Breast epithelium (tissue), 4 donors: ENCODE measurements around the gene F2. TPM values are rescaled to one million over a fixed set of nuclear protein-coding genes. Genes with fewer than 3 reads are reported as not detected.
"Not testable (repeated sequence)": the region's sequence is repeated elsewhere in the genome, so short reads cannot be mapped to it uniquely, and the experiment has no call there.

Experiments
- DNase-seq, 2 donors: peaks; one replicate each; pipeline ENCODE4 v3.0.0-alpha.2; 2019; ENCODE audit warnings: low spot score in 2 of 2
- H3K27ac ChIP-seq, 2 donors: fragments of 200-600 bp; sonication (generic) in 1 of 2; one replicate each; pipeline ENCODE4 v1.5.1; 2016 to 2019; ENCODE audit warnings: mild to moderate bottlenecking in 1 of 2
- H3K27me3 ChIP-seq, 2 donors: fragments of 200-600 bp; sonication (generic) in 1 of 2; one replicate each; pipeline versions ENCODE4 v1.5.1 to v1.6.0; 2017 to 2019; ENCODE audit warnings: control low read depth in 1 of 2, mild to moderate bottlenecking in 1 of 2
- H3K36me3 ChIP-seq: fragments of 200-600 bp; one replicate; pipeline ENCODE4 v1.5.1; 2019
- H3K4me1 ChIP-seq, 2 donors: fragments of 200-600 bp; sonication (generic); one replicate each; pipeline ENCODE4 v1.5.1; 2016 to 2019; ENCODE audit warnings: control low read depth in 1 of 2
- H3K4me3 ChIP-seq, 3 donors: fragments of 200-600 bp; sonication (generic); 1 replicate in 2 of 3; 2 replicates in 1 of 3; pipeline ENCODE4 v1.5.1; 2016 to 2019; ENCODE audit warnings: mild to moderate bottlenecking in 3 of 3, moderate library complexity in 2 of 3
- H3K9me3 ChIP-seq, 2 donors: fragments of 200-600 bp; sonication (generic) in 1 of 2; one replicate each; pipeline ENCODE4 v1.5.1; 2016 to 2019; ENCODE audit warnings: control low read depth in 1 of 2
- CTCF ChIP-seq, 3 donors: fragments of 450-650 bp; IDR thresholded peaks; one replicate each; pipeline ENCODE4 v1.5.1; 2016 to 2017; ENCODE audit warnings: antibody characterized with exemption in 3 of 3, mild to moderate bottlenecking in 3 of 3, moderate library complexity in 3 of 3
- POLR2A ChIP-seq: fragments of 450-650 bp; IDR thresholded peaks from one replicate; pipeline ENCODE4 v1.6.1; 2016; ENCODE audit warnings: antibody characterized with exemption, mild to moderate bottlenecking, moderate library complexity
- POLR2AphosphoS5 ChIP-seq, 3 donors: sonication (generic); formaldehyde crosslinking; IDR thresholded peaks; one replicate each; pipeline ENCODE4 v1.6.1; 2017; ENCODE audit warnings: antibody characterized with exemption in 3 of 3
- intact Hi-C: fragments of 100-400 bp; cut with DNase I; formaldehyde crosslinking; loops from one replicate; pipeline ENCODE4 v1.15.1; 2023; ENCODE audit warnings: low total_unique reads
- total RNA-seq, 3 donors: library from RNA; depleted of rRNA; stranded (reverse); fragments of >200 nt; gene quantifications; one replicate each; pipeline ENCODE4 v1.1.0, GENCODE V29; 2016

Gene F2
- total RNA-seq, 3 donors from 2014 or later, result not detected

GRCh38 chr11:46706886-46707285 lies 12.1 kb upstream of the F2 start:
- intact Hi-C loops, result no loop called here
- Histone ChIP-seq H3K27ac (no peak overlapping the region), H3K4me1 (peaks cover 0 to under 1% of the 10 kb centered on the region in 2 donors), H3K36me3 (peaks cover 20% of the 10 kb centered on the region), H3K27me3 (no peaks in the 10 kb centered on the region), H3K4me3 (no peak overlapping the region), H3K9me3 (no peaks in the 10 kb centered on the region)
- no peak for DNase-seq
- no peak for TF ChIP-seq CTCF (IDR thresholded peaks at IDR 0.05)
- no peak for TF ChIP-seq POLR2AphosphoS5 (IDR thresholded peaks at IDR 0.05)
- no peak for TF ChIP-seq POLR2A

GRCh38 chr11:46709351-46709750 lies 9.7 kb upstream of the F2 start:
- H3K9me3 ChIP-seq, H3K4me3 ChIP-seq, DNase-seq, H3K27ac ChIP-seq, intact Hi-C loops, H3K27me3 ChIP-seq, H3K4me1 ChIP-seq: not testable (repeated sequence)
- H3K36me3 ChIP-seq, result peaks cover 15% of the 10 kb centered on the region

- TF ChIP-seq CTCF (IDR thresholded peaks at IDR 0.05) (no peak), POLR2AphosphoS5 (IDR thresholded peaks at IDR 0.05) (peak in 2 of 3 donors; percentile 9 to 15)
- Histone ChIP-seq H3K4me3 (peak overlapping the region in 1 of 3 donors; percentile 11), H3K27ac (peak overlapping the region; percentile 80 to 93), H3K27me3 (no peaks in the 10 kb centered on the region), H3K4me1 (no peaks in the 10 kb centered on the region), H3K9me3 (no peaks in the 10 kb centered on the region), H3K36me3 (peaks cover under 1% of the 10 kb centered on the region)
- DNase-seq, result no peak
- intact Hi-C loops, result no loop called here
Measured at GRCh38 chr11:46710821-46711269, 8.2 kb upstream of the F2 start.

- TF ChIP-seq CTCF (IDR thresholded peaks at IDR 0.05), result no peak
- TF ChIP-seq POLR2A, result no peak
- TF ChIP-seq POLR2AphosphoS5 (IDR thresholded peaks at IDR 0.05), result no peak
- Histone ChIP-seq H3K4me1 (no peaks in the 10 kb centered on the region), H3K27me3 (no peaks in the 10 kb centered on the region), H3K4me3 (peak overlapping the region in 1 of 3 donors; percentile 11), H3K27ac (peak overlapping the region; percentile 80 to 93), H3K9me3 (no peaks in the 10 kb centered on the region), H3K36me3 (no peaks in the 10 kb centered on the region)
- DNase-seq, result no peak
- intact Hi-C loops, result no loop called here
Measured at GRCh38 chr11:46711303-46711702, 7.7 kb upstream of the F2 start.

- DNase-seq, result no peak
- Histone ChIP-seq H3K36me3 (no peaks in the 10 kb centered on the region), H3K27ac (no peak overlapping the region), H3K9me3 (no peaks in the 10 kb centered on the region), H3K4me3 (no peak overlapping the region), H3K4me1 (no peaks in the 10 kb centered on the region), H3K27me3 (no peaks in the 10 kb centered on the region)
- intact Hi-C loops, result no loop called here
- no peak for TF ChIP-seq POLR2A
- no peak for TF ChIP-seq CTCF (IDR thresholded peaks at IDR 0.05)
- no peak for TF ChIP-seq POLR2AphosphoS5 (IDR thresholded peaks at IDR 0.05)
Measured at GRCh38 chr11:46712874-46713576, 6.0 kb upstream of the F2 start.

- H3K4me3 ChIP-seq, H3K27ac ChIP-seq, DNase-seq, H3K27me3 ChIP-seq, intact Hi-C loops, H3K36me3 ChIP-seq, H3K4me1 ChIP-seq, H3K9me3 ChIP-seq: not testable (repeated sequence)
Measured at GRCh38 chr11:46717825-46718154, 1.2 kb upstream of the F2 start.
